HG03139 (cell line): ENCODE data around the gene NR2F6.

ENCODE experiments used
- ATAC-seq: cut with Tn5 transposase; IDR thresholded peaks from one replicate; pipeline ENCODE4 v1.9.1; 2021; ENCODE audit not compliant: unreplicated experiment

NR2F6 gene

GRCh38 chr19:17240062-17240752, 5.5 kb downstream of the NR2F6 start:
- no peak for ATAC-seq

- ATAC-seq: no peak
Observed at GRCh38 chr19:17237747-17238706, 7.7 kb downstream of the NR2F6 start.

- no peak for ATAC-seq
Observed at GRCh38 chr19:17236811-17237543, 8.7 kb downstream of the NR2F6 start.

- ATAC-seq: no peak
Observed at GRCh38 chr19:17235971-17236777, 9.5 kb downstream of the NR2F6 start.

- no peak for ATAC-seq
Observed at GRCh38 chr19:17235300-17235970, 10.3 kb downstream of the NR2F6 start.

- ATAC-seq: no peak
Observed at GRCh38 chr19:17234911-17235299, 10.8 kb downstream of the NR2F6 start.

GRCh38 chr19:17232258-17232657, 13.5 kb downstream of the NR2F6 start:
- no peak for ATAC-seq

- no peak for ATAC-seq
Observed at GRCh38 chr19:17229890-17230289, 15.8 kb downstream of the NR2F6 start.

- no peak for ATAC-seq
Observed at GRCh38 chr19:17227798-17228367, 17.8 kb downstream of the NR2F6 start.

- ATAC-seq: peak; percentile 86
Observed at GRCh38 chr19:17226002-17226933, 19.5 kb downstream of the NR2F6 start, which contains the start of gene OCEL1. Gene OCEL1 (plus strand): TSS chr19:17226226. CDS start chr19:17226248, 22 bp downstream.

GRCh38 chr19:17225053-17225452, 20.7 kb downstream of the NR2F6 start:
- ATAC-seq: no peak

- ATAC-seq: no peak
Observed at GRCh38 chr19:17220207-17220758, 25.4 kb downstream of the NR2F6 start.

- no peak for ATAC-seq
Observed at GRCh38 chr19:17219286-17219685, 26.4 kb downstream of the NR2F6 start.

GRCh38 chr19:17216058-17216670, 29.6 kb downstream of the NR2F6 start:
- no peak for ATAC-seq

GRCh38 chr19:17215127-17215971, 30.4 kb downstream of the NR2F6 start, which contains the start of gene USE1:
Gene USE1 (plus strand): TSS chr19:17215357. CDS start chr19:17215406, 49 bp downstream.
- peak; percentile 79 for ATAC-seq

GRCh38 chr19:17214508-17215126, 31.1 kb downstream of the NR2F6 start:
- ATAC-seq: no peak
